D341Med (cell line): ENCODE data around the gene FNDC3B.

Experiments used
- DNase-seq: peaks from one replicate; pipeline ENCODE4 v3.0.0; 2012; ENCODE audit warnings: low spot score

Gene FNDC3B

DNA sequence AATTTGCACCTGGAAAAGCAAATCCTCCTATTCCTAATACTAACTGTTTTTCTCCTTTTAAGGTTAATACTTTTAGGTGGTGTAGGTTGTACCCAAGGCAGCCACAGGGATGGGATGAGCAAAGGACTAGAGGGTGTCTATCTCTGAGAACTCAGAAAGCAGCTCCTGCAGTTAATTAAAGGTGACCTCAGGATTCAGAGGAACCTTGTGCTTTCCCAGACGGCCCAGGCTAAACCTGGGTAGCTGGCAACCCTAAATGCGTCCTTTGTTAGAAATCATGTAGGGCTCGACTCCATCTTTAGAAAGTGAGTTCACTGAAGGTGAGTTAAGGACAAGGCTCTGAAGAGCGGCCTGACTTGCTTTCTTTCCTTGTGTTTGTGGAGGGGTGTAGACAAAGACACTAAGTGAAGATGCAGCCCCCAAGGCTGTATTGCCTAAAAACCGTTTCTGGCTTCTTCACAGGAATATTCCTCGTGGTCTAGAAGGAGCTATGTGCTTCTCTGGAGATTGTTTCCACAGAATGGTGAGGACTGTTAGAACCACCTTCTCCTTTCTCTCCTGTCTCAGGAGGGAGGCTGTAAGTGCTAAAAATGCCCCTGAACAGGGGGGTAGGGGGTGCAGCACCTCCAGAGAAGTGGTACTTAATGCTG, 14.9 kb downstream of the FNDC3B start:
- DNase-seq: no peak

DNA sequence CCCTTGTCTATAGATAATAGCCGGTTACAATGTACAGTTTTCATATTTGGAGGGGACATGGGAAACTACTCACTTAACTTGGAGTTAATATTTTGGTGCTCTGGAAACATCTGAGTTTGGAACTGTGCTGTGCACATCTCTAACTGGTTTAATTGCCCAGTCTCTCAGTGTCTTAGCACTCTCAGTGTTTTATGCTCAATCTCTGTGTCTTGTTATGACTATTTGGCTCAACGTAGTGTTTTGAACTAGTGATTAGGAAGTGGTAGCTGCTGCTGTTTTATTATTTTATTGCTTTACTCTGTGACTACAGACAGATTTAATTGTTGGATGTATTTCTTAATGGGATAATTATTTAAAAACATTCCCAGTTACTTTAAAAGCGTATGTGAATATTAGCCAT, 17.0 kb downstream of the FNDC3B start:
- no peak for DNase-seq

DNA sequence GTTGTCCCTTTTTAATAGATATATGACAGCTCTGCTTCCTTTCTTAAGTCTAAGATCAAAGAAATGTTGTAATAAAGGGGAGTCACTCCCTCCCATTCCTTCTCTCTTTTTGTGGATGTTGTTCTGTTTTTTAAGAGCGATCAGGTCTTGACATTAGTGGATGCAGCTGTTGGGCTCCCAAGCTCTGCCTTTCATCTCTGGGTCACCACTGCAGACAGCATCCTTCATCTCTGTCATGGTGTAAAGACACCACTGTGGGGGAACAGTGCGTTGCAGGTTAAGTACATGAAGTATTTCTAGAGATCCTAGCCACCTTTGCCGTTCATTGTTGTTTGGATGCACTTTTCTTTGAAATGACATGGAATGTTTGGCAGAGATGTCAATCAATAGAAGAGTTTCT, 17.7 kb downstream of the FNDC3B start:
- DNase-seq: no peak

DNA sequence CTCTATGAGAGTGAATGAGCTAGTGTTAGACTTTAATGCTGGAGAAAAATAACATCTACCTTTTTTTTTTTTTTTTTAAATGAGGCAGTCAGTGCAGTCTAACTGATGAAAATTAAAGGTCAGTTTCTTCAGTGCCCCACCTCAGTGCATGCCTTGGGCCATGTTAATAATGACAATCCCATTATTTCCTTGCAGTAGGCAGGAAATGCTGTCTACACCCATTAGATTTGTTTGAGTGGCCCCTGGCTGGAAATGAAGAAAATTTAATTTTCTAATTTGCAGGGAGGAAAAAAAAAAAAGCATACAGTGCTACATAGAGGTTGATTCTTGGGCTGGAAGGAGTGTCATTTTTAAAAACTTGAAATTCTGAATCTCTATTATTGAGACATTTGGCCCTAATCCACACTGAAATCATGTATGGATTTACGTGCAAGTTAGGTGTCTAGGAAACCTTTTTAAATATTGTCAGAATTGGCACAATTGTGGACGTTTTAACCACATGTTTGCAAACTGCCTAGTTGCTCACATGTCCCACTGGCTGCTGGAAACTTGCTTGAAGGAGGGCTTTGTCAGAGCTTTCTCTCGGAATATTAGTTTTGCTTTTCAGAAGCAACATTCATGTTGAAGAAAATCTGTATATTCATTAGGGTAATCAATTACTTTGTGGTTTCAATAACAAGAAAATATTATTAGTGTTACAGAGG, 18.4 kb downstream of the FNDC3B start:
- DNase-seq: no peak

DNA sequence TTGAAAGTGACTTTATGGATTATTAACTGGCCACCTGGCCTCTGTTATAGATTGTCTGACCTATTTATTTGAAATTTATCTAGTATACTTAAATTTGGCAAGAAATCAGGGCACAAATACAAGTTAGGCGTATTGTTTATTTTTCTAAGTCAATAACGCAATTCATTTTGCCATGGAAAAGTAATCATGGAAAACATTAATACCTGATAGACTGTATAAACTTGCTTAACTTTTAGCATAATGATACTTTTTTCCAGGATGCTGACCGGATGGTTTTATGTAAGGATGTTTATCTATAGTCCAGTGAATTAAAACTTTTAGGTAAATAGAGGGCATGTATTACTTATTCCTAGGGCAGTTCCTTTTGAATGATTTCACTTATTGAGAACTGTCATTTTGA, 20.2 kb downstream of the FNDC3B start:
- no peak for DNase-seq

DNA sequence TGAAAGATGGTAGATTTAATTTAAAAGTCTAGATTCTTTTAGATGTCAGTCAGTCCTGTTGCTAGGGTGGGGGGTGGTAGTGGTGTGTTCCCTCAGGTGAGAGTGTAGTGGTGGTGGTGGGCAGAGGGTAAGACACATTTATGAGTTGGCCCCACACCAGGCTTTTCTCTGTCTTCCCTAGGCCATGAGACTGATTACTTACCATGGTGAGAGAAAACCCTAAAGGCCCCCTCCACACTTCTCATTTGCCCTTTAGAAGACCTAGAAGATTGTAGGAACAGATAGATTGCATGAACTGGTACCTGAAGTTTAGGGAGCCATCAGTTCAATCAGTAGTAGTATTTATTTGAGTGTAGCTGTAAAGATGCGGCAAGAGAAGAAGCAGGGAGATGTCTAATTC, 20.9 kb downstream of the FNDC3B start:
- no peak for DNase-seq

DNA sequence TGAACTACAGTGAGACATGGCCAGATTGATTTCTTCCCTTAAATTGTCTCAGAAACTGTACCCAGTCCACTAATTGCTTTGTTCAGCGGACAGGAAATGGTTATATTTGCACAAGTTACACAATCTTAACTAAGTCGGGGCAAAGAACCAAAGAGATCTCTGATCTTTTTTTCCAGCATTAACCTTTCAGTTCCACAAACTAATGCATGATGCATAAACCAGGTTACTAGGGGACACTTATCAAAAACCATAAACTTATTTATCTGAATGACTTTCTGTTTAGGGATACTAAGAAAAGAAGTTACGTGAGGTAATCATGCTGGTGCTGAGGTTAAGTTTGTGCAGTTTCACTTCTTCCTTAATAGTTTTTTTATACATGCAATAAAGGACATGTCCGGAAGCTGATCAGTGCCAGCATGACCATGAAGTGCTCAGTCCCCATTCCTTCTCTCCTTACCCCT, 22.4 kb downstream of the FNDC3B start:
- DNase-seq: no peak

DNA sequence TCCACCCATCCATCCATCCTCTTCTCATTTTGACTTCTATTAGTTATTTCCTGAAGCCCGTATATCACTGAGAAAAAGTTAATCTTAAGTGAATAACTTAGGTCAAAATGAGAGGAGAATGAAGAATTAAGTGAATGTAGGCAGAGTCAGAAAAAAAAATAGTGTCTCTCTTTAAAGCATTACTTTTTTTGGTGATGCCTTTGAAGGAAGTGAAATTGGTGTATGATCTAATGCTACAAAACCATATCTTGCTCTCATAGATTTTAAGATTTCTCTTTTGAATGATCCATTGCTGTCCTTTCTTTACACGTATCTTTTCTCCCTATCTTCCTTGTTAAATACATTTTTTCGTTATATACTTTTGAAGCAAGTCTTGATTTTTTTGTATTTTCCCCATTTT, 23.4 kb downstream of the FNDC3B start:
- DNase-seq: no peak

DNA sequence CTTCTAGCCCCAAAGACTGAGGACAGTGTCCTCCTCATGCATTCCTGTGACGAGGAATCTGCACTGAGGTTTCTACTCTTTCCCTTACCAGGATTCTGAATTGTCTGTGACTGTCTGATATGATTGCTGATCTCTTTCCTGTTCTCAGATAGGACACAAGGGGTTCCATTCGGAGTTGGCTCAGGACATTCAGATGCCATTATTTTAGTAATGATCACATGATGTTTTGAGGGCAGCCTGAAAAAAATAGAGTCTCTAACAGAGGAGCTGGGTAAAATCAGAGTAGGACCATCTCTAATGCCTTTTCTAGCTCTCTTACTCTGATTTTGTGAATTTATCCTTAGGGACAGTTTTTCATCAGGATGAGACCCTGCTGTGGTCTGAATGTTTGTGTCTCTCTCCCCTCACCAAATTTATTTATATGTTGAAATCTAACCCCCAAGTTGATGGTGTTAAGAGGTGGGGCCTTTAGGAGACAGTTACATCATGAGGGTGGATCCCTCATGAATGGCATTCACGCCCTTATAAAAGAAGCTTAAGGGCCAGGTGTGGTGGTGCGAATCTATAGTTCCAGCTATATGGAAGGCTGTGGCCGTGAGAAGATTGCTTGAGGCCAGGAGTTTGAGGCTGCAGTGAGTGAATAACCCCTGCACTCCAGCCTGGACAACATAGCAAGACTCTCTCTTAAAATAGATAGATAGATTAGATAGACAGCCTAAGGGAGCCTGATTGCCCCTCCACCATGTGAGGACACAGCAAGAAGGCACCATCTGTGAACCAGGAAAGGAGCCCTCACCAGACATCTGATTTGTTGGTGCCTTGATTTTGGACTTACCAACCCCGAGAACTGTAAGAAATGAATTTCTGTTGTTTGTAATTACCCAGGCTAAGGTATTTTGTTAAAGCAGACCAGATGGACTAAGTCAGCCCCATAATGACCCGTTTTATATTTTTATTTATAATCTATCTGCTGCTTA, 24.4 kb downstream of the FNDC3B start:
- no peak for DNase-seq

DNA sequence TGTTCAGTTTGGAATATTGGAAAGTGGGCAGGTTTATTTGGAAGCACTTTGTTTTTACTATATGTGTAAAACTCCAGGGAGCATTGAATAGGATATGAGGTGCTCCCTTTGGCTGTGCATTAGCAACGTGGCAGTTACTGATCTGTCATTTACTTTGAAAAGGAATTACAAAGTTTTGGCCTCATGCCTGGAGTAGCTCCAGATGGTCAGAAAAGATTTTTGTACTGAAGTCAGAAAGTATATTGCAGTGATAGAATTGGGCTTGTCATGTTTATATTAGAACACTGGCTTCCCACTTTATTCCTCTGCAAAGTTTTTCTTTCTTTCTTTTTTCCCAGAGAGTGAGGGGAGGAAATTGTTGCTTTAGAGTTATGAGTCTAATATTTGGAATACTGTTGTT, 26.1 kb downstream of the FNDC3B start:
- peak; percentile 41 for DNase-seq

DNA sequence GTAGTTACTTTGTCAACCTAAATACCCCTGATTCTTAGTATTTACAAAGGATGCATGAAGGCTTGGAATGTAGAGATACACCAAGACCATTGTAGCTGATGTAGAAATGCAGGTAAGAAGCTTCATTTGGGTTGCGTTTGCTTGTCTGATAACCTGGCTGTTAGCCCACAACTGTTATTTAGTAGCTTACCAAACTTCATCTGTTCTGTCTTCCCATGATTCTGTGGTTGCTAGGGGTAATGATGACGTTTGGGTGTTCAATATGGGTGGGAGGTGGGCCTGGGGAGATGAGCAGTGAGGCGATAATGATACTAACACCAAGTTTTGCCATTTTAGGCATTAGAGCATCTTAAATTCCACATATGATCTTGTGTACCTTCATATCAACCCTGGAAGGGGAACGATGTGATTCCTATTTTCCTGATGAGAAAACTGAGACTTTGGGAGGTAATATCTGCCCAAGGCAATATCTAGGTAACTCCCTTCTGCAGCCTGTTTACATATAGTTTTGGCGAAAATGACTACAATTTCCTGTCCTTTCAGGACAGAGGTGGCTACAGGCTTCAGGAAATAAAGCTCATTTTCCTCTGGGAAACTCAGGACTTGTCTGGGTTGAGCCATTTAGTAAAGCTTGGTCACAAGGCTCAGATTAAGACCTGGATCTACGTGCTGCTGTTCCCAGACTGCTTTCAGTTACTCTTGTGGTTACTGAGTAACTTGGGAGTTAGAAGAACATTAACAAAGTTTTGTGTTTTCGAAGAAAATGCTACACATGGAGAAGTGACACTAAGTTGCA, 26.8 kb downstream of the FNDC3B start:
- DNase-seq: no peak

DNA sequence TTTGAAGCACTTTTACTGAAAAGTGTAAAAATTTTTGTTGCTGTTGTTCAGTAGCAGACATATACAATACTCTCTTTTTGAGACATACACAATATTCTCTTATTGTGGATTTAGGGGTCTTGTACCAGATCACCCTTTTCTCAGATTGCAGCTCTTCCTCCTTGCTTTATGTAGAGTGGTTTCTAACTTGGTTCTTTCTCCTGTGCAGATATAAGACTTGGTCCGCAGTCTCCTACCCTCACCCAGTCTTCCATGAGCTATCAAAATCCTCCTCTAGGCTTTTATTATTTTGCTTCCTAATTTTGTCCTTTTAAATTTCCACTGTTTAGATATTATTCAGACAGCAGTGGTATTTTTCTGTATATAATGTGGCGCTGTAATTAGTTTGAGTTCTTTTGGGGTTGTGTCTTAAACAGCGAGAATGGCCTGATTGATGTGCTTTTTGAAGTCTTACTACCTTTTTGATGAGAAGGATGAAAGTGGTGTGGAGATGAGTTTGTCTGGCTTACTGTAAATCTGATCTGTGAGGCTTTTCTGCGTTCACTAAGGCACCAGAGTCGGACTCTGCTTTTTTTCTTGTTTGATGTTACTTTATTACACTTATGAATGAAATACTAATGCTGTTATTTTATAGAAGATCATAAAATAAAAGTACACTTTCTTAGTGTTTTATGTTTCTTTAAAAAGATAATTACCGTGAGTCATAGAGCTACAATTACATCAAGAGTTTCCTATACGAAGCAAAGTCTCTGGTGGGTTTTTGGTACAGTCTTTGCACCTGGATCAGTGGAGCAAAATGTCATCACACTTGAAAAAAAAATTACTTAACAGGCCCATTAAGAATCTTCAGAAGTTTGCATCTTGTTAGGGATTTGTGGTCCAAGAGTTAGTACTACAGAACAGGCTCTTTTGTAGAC, 27.8 kb downstream of the FNDC3B start:
- DNase-seq: no peak

DNA sequence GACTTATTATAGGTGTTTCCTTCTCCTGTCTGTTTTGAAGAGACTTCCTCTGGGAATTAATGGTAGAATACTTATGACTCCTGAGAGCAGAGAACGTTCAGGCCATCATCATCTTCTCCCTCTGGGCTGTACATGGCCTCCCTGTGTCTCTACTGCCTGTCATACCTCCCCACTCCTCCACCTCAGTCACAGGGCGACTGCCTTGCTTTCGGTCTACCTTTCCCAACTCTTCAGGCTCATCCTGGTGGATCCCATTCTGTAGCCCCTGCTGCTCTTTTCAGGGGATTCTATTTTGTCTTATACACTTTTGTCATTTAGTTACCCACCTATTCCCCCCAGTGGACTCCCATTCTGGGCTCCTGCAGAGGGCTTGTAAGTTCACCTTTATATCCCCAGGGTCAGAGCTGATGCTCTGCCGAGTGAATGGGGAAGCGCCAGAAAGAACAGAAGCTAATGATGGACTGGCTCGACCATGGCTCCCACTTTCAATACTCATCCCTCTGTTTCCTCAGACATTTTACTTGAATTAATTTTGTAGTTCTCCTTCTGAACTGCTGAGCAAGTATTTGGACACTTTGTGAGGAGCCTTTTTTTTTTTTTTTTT, 28.6 kb downstream of the FNDC3B start:
- DNase-seq: no peak

DNA sequence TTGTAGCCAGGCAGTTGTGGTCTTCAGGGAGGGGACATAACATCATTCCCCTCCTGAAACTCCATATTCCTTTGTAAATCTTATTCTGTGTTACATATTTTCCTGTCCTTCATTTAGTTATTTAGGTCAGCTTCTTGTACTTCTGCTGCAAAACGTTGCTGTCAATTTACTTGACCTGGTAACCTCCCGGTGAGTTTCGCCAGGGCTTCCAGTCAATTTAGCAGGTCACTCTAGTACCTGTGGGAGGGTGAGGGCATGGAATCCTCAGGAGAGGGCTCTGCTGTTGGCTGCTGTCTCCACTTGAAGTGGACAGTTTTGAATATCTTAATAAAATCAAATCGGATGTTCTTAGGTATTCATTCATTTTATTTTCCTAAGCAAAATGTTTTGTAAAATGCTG, 29.6 kb downstream of the FNDC3B start:
- DNase-seq: no peak

DNA sequence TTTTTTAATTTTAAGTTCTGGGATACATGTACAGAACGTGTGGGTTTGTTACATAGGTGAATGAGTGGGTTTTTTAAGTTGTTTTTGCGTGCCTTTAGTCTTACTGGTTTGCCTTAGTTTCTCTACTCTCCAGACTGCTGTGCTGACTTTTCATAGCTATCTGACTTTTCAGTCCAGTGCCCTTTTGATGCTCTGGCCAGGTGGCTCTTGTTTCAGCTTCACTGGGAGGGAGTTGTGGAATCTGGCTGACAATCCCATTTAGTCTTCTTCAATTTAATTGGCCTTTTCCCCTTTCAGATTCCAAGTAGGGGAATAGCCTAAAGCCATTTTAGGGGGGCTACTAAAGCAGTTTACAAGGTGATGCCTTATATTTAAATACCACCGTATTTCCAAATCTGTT, 30.1 kb downstream of the FNDC3B start:
- no peak for DNase-seq

DNA sequence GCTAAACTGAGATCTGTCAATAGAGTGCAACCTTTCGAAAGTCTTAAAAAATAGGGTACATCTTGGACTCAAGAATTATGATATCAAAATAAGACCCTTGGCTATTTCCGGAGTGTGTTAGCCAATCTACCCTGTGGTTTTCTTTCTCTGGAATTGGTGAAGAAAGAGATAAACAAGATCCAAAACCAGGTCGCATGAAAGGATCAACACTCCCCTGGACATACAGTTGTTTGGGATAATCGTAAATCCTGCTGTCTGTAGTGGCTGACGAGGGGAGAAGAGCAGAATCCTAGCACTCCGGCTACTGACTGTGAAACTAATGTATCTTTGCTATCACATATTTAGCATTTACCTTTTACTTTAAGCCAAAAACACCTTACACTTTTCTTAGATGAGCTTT, 30.9 kb downstream of the FNDC3B start:
- no peak for DNase-seq

DNA sequence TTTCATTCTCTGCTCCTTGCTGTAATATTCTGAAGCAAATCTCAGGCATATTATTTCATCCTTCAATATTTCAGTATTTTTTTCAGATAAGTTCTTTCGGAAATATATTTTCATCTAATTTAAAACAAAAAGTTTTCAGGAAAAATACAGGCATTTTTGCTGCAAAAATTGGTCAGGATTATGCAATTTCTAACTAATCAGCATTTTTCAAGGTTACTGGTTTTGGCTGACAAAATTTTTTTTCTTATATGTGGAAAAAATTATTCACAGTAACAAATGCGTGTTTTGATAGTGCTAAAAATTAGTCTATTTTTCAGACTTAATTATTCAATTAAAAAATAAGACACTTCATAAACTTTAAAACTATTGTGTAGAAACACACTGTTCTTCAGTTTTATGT, 31.4 kb downstream of the FNDC3B start:
- DNase-seq: no peak

DNA sequence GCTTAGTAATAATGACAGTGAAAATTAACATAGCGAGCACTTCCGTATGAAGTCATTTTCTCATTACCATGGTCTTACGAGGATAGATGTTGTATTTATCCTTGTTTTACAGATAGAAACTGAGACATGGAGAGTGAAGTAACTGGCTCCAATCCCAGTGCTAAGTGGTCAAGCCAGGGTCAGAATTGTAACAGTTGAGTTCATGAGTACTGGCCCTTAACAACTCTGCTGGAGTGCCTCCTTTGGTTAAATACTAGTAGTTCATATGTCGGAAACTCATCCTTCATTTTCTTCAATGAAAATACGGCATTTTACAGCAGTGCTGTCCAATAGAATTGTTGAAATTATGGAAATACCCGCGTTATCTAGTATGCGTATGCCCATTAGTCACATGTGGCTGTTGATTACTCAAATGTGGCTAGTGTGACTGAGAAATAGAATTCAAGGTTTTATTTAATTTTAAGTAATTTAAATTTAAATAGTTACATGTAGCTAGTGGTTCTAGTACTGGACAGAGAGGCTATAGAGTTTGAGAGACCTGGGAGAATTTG, 32.5 kb downstream of the FNDC3B start:
- DNase-seq: no peak

DNA sequence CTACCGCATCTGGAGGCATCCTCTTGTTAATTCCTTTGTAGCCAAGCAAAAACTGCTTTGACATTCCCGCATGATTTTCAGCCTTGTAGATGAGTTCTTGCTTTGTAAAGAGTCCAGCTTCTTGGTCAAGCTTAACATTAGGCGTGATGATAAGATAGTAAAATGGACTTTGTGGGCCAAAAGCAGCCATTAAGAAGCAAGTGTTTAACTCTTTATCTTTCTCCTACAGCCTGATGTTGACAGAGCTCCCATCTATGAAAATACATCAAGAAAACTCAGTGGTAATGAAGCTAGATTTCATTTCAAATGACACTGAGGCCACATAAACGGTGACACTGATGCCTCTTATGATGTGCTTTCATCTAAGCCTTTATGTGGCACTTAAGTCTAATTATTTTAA, 33.2 kb downstream of the FNDC3B start:
- no peak for DNase-seq

DNA sequence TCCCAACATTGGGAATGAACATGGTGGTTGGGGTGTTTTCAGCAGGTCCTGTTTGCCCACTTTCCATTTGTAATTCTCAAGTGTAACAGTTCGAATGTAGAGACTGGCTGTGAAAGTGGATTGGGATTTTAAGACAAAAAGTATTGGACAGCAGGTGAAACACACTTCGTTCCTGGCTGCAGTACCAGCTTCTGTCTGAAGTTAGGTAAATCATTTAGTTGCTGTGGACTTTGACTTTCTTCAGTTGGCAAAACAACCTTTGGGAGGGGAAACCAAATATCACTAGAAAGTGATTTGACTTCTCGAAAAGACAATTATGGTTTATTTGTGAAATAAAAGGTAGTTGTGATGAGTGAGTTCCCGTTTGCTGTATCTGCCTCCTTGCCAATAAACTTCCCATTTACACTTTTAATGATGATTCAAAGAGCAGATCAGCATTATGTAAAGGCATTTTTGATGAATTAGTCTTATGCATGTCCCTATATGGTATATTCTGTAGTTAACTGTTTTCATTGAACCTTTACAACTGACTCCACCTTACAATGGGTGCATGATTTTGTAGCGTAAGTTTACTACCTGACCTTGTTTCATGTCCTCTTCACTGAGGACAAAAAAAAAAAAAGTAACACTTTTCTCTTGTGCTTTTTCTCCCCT, 34.0 kb downstream of the FNDC3B start:
- DNase-seq: no peak
